NT2/D1 (cell line): Measurements from ENCODE around the gene TMEM94.

ENCODE experiments used
- YY1 ChIP-seq: IDR thresholded peaks from 2 replicates; pipeline ENCODE4 v1.6.1; 2011; ENCODE audit not compliant: insufficient read length, insufficient read depth
- ZNF274 ChIP-seq: IDR thresholded peaks from 2 replicates; pipeline ENCODE4 v1.6.1; 2011; ENCODE audit warnings: mild to moderate bottlenecking, low read depth, low read length

GRCh38 chr17:75468291-75468754 is 11.9 kb downstream of the TMEM94 start:
- no peak for TF ChIP-seq YY1
- TF ChIP-seq ZNF274, result no peak
